GM21360 (cell line): ENCODE data around the gene EXD1.
"Not testable (repeated sequence)": the region's sequence is repeated elsewhere in the genome, so short reads cannot be mapped to it uniquely, and the experiment has no call there.

Experiments used
- ATAC-seq: cut with Tn5 transposase; IDR thresholded peaks from one replicate; pipeline ENCODE4 v1.9.1; 2021; ENCODE audit warnings: mild to moderate bottlenecking, moderate library complexity; ENCODE audit not compliant: unreplicated experiment

EXD1 gene

GRCh38 chr15:41150279-41150678 lies 80.3 kb downstream of the EXD1 start:
- no peak for ATAC-seq

GRCh38 chr15:41148065-41148464 lies 82.5 kb downstream of the EXD1 start:
- no peak for ATAC-seq

- ATAC-seq: no peak
Observed at GRCh38 chr15:41139619-41140018, 90.9 kb downstream of the EXD1 start.

- ATAC-seq: not testable (repeated sequence)
Observed at GRCh38 chr15:41139112-41139511, 91.4 kb downstream of the EXD1 start.

- ATAC-seq: not testable (repeated sequence)
Observed at GRCh38 chr15:41135580-41135979, 95.0 kb downstream of the EXD1 start.

- no peak for ATAC-seq
Observed at GRCh38 chr15:41133454-41133853, 97.1 kb downstream of the EXD1 start.
